Measurements from ENCODE around the gene TRIM45.
"Not testable (repeated sequence)": the region's sequence is repeated elsewhere in the genome, so short reads cannot be mapped to it uniquely, and the experiment has no call there.

The TRIM45 gene

DNA sequence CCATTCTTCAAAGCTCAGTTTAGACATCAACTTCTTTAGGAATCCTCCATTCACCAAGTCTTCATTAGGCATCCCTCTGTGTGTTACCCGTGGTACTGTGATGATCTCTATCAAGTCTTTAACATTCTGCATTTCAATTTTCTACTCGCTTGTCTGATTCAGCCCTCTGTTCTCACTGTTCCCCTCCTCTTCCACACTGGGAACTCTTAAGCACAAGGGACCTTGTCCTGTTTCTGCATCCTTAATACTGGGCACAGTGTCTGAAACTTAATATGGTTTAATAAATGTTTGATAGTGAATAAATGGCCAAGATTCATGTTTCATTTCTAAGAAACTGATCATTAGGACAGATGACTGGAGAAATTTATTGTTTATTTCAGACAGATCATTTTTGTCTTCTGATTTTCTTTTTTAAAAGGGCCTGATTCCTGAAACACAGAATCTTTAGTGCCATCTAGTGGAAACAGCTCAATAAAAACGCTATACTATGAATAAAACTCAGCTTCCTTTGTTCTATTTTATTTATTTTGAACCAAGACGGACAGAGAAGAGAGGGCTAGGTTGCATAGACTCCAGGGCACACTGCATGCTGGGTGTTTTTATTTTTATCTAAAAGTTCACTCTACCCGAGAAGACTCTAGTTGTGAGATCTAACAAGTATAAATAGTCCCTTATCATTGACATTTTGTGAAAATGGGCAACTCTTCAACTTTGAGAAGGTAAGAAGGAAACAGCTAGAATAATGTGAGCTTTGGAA, 7.0 kb upstream of the TRIM45 start:
- DNase-seq = peak; percentile 56

DNA sequence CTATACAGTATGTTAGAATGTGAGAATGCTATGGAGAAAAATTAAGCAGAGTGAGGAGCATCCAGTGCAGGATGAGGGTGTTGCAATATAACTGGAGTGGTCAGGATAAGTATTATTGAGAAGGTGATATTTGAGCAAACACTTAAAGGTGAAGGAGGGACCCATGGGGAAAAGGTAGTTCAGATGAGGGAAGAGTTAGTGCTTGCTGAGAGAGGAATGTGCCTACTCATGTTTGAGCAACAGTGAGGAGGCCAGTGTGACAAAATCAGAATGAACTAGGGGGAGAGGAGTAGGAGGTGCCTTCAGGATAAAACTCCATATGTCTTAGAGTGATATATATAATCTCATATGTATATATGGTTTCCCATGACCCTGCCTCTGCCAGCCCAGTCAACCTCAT, 6.2 kb upstream of the TRIM45 start:
- DNase-seq = no peak

- DNase-seq = no peak
These were observed 3.1 kb upstream of the TRIM45 start for GRCh38 chr1:117124661-117125060.

DNA sequence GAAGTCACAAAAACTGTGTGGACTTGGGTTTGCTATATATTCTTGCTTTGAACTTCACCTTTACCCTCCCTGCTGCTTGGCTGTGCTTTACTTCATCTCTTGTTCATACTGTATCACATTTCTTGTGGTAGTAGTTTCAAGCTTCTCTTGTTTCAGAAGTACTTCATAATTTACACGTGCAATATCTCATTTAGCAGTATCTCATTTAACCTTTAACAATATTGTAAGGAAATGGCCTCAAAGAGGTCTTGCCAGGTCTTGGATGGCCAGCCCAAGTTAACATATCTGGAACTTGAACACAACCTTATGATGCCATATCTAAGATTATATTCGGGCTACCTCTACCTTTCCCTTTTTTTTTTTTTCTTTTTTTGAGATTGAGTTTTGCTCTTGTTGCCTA, 1.7 kb upstream of the TRIM45 start:
- DNase-seq = no peak

DNA sequence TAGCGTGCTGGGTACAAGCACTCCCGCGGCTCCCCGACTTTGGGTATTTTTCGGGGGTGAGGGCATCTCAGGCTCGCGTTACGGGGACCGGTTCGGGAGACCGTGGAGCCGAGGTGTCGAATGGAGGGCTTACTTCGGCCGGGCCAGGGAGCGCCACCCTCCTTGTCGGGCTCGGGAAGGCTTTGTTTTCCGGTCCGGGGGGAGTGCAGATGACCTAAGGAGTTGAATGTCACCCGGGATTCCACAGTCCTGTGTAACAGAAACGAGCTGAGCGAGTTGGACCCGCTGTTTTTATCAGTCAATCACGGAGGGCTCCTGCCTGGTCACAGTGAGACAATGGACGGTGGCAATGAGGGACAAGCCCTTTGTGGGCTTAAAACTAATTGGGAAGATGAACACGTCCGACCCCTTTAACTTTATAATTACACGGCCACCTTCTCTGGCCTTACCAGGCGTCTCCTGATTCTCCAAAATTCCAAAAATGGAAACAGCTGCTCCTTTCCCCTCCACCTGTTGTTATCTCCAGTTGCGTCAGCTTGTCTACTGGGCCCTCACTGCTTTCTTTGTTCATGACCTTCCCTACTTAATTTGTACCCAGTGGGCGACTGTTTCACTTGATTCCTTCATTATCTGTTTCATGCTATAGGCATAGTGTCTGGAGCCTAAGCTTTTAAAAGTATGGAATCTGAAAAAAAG, 929 bp upstream of the TRIM45 start:
- no peak for DNase-seq

- DNase-seq = no peak
These were observed 568 bp downstream of the TRIM45 start for GRCh38 chr1:117120774-117121588.

GRCh38 chr1:117119144-117119543, 2.4 kb downstream of the TRIM45 start:
- DNase-seq = not testable (repeated sequence)

- DNase-seq = no peak
These were observed 3.4 kb downstream of the TRIM45 start for GRCh38 chr1:117118137-117118536.

GRCh38 chr1:117117697-117118096, 3.9 kb downstream of the TRIM45 start:
- no peak for DNase-seq

GRCh38 chr1:117116784-117117130, 4.8 kb downstream of the TRIM45 start:
- DNase-seq = no peak

DNA sequence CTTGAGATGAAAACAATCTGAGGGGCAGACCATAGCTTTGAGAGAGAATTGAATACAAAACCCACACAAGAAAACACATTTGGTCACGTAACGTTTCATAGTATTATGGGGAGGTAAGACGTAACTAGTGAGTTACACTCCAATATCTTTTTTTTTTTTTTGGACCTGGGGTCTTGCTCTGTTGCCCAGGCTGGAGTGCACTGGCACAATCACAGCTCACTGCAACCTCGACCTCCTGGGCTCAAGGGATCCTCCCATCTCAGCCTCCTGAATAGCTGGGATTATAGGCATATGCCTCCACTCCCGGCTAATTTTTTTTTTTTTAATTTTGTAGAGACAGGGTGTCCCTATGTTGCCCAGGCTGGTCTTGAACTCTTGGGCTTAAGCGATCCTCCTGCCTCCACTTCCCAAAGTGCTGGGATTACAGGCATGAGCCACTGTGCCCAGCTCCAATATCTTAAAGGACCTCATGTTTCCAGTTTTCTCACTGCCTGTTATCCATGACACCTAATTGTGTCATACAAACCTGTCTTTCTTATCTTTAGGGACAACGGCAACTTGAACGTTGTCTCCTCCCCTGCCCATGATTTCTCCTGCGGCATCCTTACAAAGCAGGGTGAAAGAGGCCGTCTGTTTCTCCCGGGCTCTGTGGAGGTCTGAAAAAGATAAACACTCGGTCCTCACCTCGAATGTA, 5.3 kb downstream of the TRIM45 start:
- no peak for DNase-seq

DNA sequence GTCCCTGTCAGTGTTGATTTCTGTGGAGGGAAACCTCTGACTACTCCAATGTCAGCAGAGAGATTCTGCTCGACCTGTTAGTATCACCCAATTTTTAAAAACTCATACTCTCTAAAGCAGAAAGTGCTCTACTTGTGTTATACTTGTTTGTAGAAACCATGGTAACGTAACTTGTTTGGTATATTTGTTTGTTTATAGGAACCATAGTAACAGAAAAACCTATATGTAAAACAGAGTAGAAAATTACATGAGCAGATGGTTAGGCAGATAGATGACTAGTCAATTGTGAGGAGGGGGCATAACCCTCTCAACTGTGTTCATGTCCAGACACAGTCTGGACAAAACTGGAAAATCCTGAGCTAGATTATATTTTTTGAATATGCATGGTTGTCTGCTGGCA, 6.7 kb downstream of the TRIM45 start:
- DNase-seq = no peak

- no peak for DNase-seq
These were observed 8.3 kb downstream of the TRIM45 start for GRCh38 chr1:117113199-117113598.

DNA sequence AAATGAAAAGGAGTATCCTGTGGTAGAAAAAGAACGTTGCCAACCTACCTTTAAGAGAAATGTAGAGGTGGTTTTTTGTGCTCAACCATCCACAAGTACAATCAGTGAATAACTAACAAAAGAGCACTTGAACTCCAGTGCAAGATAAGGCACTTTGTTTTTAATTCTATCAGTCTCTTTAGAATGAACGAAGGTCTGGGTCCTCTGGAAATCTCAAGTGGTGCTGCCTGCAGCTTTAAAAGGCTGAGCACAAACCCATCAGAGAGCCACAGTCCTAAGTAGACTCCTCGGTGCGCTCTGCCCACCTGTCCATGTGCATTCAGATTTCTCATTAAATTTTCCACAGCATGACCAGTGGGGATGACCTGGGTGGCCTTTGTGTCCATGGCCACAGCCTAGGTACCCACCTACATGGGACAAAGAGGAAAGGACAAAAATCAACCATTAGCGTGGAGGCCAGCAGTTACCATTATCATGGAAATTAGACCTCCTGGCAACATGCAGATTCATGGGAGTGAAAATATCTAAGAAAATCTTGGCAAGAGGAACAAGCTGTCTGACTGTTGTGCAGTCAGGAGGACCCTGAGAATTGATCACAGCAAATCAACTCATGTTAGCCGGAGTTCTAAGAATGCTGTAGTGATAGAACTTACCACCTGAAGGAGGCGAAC, 9.4 kb downstream of the TRIM45 start:
- no peak for DNase-seq

GRCh38 chr1:117110774-117111173, 10.8 kb downstream of the TRIM45 start:
- no peak for DNase-seq

- no peak for DNase-seq
These were observed 14.2 kb downstream of the TRIM45 start for GRCh38 chr1:117107364-117107763.

DNA sequence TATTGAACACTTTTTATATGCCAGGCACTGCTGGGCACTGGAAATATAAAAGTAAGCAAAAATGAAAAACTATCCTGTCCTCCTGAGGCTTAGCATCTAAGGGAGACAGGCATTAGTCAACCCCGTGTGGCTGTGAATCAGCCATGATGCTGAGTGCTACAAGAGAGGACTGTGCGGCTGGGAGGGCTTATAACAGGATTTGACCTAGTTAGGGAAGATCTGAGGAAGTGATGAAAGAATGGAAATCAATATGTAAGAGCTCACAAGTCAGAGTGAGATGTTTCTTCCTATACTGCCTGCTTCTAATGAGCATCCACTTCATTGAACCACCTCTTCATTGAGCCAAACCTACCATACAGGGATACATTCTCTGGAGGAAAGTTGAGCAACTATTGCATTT, 15.1 kb downstream of the TRIM45 start:
- no peak for DNase-seq

DNA sequence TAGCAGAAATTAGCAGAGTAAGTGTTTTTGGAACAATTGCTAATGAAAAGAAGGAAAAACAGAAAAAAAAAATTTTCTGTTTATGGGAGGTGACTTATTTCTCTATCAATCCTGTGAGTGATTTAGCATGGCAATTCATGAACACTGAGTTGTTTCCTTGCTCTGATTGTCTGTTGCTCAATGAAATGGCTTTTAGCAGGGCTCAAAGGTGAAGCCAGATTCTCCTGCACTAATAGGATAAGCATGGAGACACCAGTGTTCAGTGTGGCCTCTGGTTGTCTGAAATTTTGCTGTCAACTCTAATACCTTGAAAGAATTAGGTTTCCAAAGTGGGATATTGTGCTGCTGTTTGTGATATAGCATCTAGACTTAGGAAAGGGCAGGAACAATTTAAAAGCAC, 15.8 kb downstream of the TRIM45 start:
- DNase-seq = no peak

GRCh38 chr1:117104986-117105385, 16.6 kb downstream of the TRIM45 start:
- DNase-seq = no peak

- DNase-seq = not testable (repeated sequence)
These were observed 19.7 kb downstream of the TRIM45 start for GRCh38 chr1:117101858-117102257.

- no peak for DNase-seq
These were observed 20.2 kb downstream of the TRIM45 start for GRCh38 chr1:117101334-117101733.

DNA sequence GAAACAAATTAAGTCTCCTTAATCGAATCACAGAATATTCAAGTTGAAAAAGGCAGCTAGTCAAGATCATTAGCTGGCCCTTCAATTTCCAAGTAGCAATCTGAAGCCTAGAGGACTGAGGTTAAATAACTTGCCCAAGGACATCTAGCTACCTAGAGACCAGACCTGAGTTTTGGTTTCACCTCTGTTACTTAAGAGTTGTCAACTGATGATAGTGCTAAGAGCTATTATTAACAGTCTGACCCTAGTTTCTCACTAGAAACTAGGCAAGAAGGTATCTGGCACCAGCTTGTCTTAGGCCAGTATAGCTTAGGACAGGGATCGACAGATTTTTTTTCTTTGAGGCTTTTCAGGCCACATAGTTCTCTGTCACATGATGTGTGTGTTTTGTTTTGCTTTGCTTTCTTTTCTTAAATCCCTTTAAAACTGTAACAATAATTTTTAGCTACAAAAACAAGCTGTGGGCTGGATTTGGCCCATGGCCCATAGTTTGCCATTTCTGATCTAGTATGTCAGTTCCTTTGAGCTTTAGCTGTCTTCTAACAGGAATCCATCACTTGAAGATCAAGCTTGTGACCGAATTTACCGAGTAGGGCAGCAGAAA, 23.2 kb downstream of the TRIM45 start:
- DNase-seq = no peak

Measured in NCI-H1417 treated with DMSO at 0.1 percent for 48 hours (cell line).